Glutamatergic neuron (in vitro differentiated cells): ENCODE data around the gene ZC3H7B. TPM values are rescaled to one million over a fixed set of nuclear protein-coding genes. Genes with fewer than 3 reads are reported as not detected.

Experiments
- DNase-seq: peaks from one replicate; pipeline ENCODE4 v3.0.0; 2022
- H3K27ac Mint-ChIP-seq: one replicate; pipeline ENCODE4 v1.8.0; 2020; ENCODE audit warnings: mild to moderate bottlenecking, mixed read lengths, inconsistent platforms; ENCODE audit not compliant: unreplicated experiment
- H3K27me3 Mint-ChIP-seq: one replicate; pipeline ENCODE4 v1.8.0; 2020; ENCODE audit warnings: mild to moderate bottlenecking, moderate library complexity, mixed read lengths, inconsistent platforms; ENCODE audit not compliant: unreplicated experiment
- H3K36me3 Mint-ChIP-seq: one replicate; pipeline ENCODE4 v1.8.0; 2020; ENCODE audit warnings: mild to moderate bottlenecking, mixed read lengths, inconsistent platforms; ENCODE audit not compliant: unreplicated experiment
- H3K4me1 Mint-ChIP-seq: one replicate; pipeline ENCODE4 v1.8.0; 2020; ENCODE audit warnings: mild to moderate bottlenecking, low read depth, mixed read lengths, inconsistent platforms; ENCODE audit not compliant: unreplicated experiment
- H3K4me3 Mint-ChIP-seq: one replicate; pipeline ENCODE4 v1.8.0; 2020; ENCODE audit warnings: mild to moderate bottlenecking, mixed read lengths, inconsistent platforms; ENCODE audit not compliant: unreplicated experiment
- H3K9me3 Mint-ChIP-seq: one replicate; pipeline ENCODE4 v1.8.0; 2020; ENCODE audit warnings: mild to moderate bottlenecking, moderate library complexity, mixed read lengths, inconsistent platforms; ENCODE audit not compliant: unreplicated experiment
- CTCF ChIP-seq: fragments of 200-600 bp; sonication (generic); IDR thresholded peaks from one replicate; pipeline ENCODE4 v1.5.0; 2021; ENCODE audit not compliant: partially characterized antibody, unreplicated experiment
- microRNA-seq: library from miRNA; unstranded; fragments of <30 nt; microRNA quantifications from one replicate; pipeline ENCODE4, GENCODE V29; 2020; ENCODE audit not compliant: unreplicated experiment
- total RNA-seq: library from RNA; stranded (reverse); fragmentation: NEBNext Ultra II Directional; extraction: Animal tissue kit (Norgen Biotek cat#: 25700); gene quantifications from one replicate; pipeline ENCODE4 v1.2.1, GENCODE V29; 2021; ENCODE audit not compliant: unreplicated experiment

The ZC3H7B gene
- total RNA-seq, 1 donor from 2014 or later, result 51.6 TPM

- Mint-ChIP-seq H3K9me3 (peaks cover 2% of the 10 kb centered on the region), H3K27ac (no peak overlapping the region), H3K36me3 (no peaks in the 10 kb centered on the region), H3K4me3 (no peak overlapping the region), H3K27me3 (peaks cover 3% of the 10 kb centered on the region), H3K4me1 (peaks cover 8% of the 10 kb centered on the region)
- no peak for TF ChIP-seq CTCF
- DNase-seq, result no peak
These were observed 104.3 kb downstream of the ZC3H7B start for GRCh38 chr22:41405588-41405987.

GRCh38 chr22:41406410-41406809 lies 105.1 kb downstream of the ZC3H7B start:
- H3K27me3 Mint-ChIP-seq, result peaks cover 3% of the 10 kb centered on the region
- no peak overlapping the region for H3K27ac Mint-ChIP-seq
- TF ChIP-seq CTCF, result no peak
- DNase-seq, result no peak
- no peak overlapping the region for H3K4me3 Mint-ChIP-seq
- H3K36me3 Mint-ChIP-seq, result no peaks in the 10 kb centered on the region
- H3K4me1 Mint-ChIP-seq, result peaks cover 10% of the 10 kb centered on the region
- peaks cover 2% of the 10 kb centered on the region for H3K9me3 Mint-ChIP-seq

GRCh38 chr22:41407433-41407832 lies 106.1 kb downstream of the ZC3H7B start:
- peaks cover 3% of the 10 kb centered on the region for H3K27me3 Mint-ChIP-seq
- no peak for TF ChIP-seq CTCF
- DNase-seq, result no peak
- H3K4me3 Mint-ChIP-seq, result no peak overlapping the region
- no peak overlapping the region for H3K27ac Mint-ChIP-seq
- no peaks in the 10 kb centered on the region for H3K36me3 Mint-ChIP-seq
- H3K9me3 Mint-ChIP-seq, result peaks cover 2% of the 10 kb centered on the region
- peaks cover 10% of the 10 kb centered on the region for H3K4me1 Mint-ChIP-seq

GRCh38 chr22:41408665-41409064 lies 107.3 kb downstream of the ZC3H7B start:
- Mint-ChIP-seq H3K27ac (no peak overlapping the region), H3K4me1 (peaks cover 8% of the 10 kb centered on the region), H3K36me3 (no peaks in the 10 kb centered on the region), H3K9me3 (peaks cover 2% of the 10 kb centered on the region), H3K27me3 (peaks cover under 1% of the 10 kb centered on the region), H3K4me3 (no peak overlapping the region)
- no peak for DNase-seq
- no peak for TF ChIP-seq CTCF

Small RNAs within 50 kb of the gene (microRNA-seq; reads per million reads assigned to microRNA genes)
- 2.9 reads per million, percentile 21 among the genes with 10 or more reads in this experiment for gene MIR6889

Other genes starting within 250 kb of the ZC3H7B start
- 127 TPM for gene EP300, start 208.9 kb upstream of the ZC3H7B start, total RNA-seq
- gene L3MBTL2, start 96.2 kb upstream of the ZC3H7B start, total RNA-seq, result 20.9 TPM
- 0.27 TPM for gene CHADL, start 60.6 kb upstream of the ZC3H7B start, total RNA-seq
- gene RANGAP1, start 15.3 kb upstream of the ZC3H7B start, total RNA-seq, result 80.8 TPM
- 13.9 TPM for gene TEF, start 80.4 kb downstream of the ZC3H7B start, total RNA-seq
- gene TOB2, start 145.3 kb downstream of the ZC3H7B start, total RNA-seq, result 43.3 TPM
- gene PHF5A, start 167.2 kb downstream of the ZC3H7B start, total RNA-seq, result 36.1 TPM
- 114 TPM for gene ACO2, start 167.6 kb downstream of the ZC3H7B start, total RNA-seq
- gene POLR3H, start 242.9 kb downstream of the ZC3H7B start, total RNA-seq, result 24.6 TPM